Thyroid gland (tissue), 4 donors: ENCODE measurements around the gene GJC3. TPM values are rescaled to one million over a fixed set of nuclear protein-coding genes. Genes with fewer than 3 reads are reported as not detected.
A peak's percentile ranks its signal among the peaks of the same experiment; 100 is the strongest.
"Not testable (repeated sequence)": the region's sequence is repeated elsewhere in the genome, so short reads cannot be mapped to it uniquely, and the experiment has no call there.

Experiments used
- DNase-seq, 2 donors: peaks; one replicate each; pipeline ENCODE4 v3.0.0-alpha.2; 2019
- H3K27ac ChIP-seq, 3 donors: fragments of 200-600 bp; sonication (generic); 1 replicate in 2 of 3; 2 replicates in 1 of 3; pipeline ENCODE4 v1.5.1; 2016 to 2019; ENCODE audit warnings: mild to moderate bottlenecking in 1 of 3, moderate library complexity in 1 of 3
- H3K27me3 ChIP-seq: fragments of 200-600 bp; sonication (generic); one replicate; pipeline ENCODE4 v1.5.1; 2019
- H3K36me3 ChIP-seq, 2 donors: fragments of 200-600 bp; sonication (generic); one replicate each; pipeline ENCODE4 v1.5.1; 2016 to 2019
- H3K4me1 ChIP-seq, 2 donors: fragments of 200-600 bp; sonication (generic); one replicate each; pipeline ENCODE4 v1.5.1; 2017 to 2019
- H3K4me3 ChIP-seq, 3 donors: fragments of 200-600 bp; sonication (generic); replicated peaks in 1 of 3; 1 replicate in 2 of 3; 2 replicates in 1 of 3; pipeline ENCODE4 v1.5.1; 2016; ENCODE audit warnings: mild to moderate bottlenecking in 1 of 3
- H3K9me3 ChIP-seq: fragments of 200-600 bp; sonication (generic); one replicate; pipeline ENCODE4 v1.5.1; 2017
- POLR2A ChIP-seq, 2 donors: fragments of 450-650 bp; IDR thresholded peaks; one replicate each; pipeline ENCODE4 v1.6.1; 2017; ENCODE audit warnings: antibody characterized with exemption in 2 of 2, mild to moderate bottlenecking in 2 of 2, moderate library complexity in 1 of 2
- WGBS, 2 donors: methylation state at CpG; one replicate each; pipeline ENCODE4 v1.1.5; 2017; 5-methylcytosine and 5-hydroxymethylcytosine counted together
- intact Hi-C: fragments of 100-400 bp; cut with DNase I; formaldehyde crosslinking; loops from one replicate; pipeline ENCODE4 v1.15.1; 2023
- total RNA-seq, 4 donors: library from RNA; depleted of rRNA; stranded (reverse); fragments of >200 nt; gene quantifications; one replicate each; pipeline ENCODE4 v1.2.3, GENCODE V29; 2016
- TF ChIP-seq, protein P1 (sequence below), 6 experiments: fragments of 200-600 bp in 3 of 6; fragments of 450-650 bp in 3 of 6; sonication (generic) in 3 of 6; IDR thresholded peaks; one replicate each; pipeline ENCODE4 v1.5.1; 2016 to 2019; ENCODE audit warnings: antibody characterized with exemption in 6 of 6, mild to moderate bottlenecking in 2 of 6, inconsistent platforms in 1 of 6, moderate library complexity in 1 of 6

The GJC3 gene
- total RNA-seq, 4 donors from 2014 or later, result not detected

DNA sequence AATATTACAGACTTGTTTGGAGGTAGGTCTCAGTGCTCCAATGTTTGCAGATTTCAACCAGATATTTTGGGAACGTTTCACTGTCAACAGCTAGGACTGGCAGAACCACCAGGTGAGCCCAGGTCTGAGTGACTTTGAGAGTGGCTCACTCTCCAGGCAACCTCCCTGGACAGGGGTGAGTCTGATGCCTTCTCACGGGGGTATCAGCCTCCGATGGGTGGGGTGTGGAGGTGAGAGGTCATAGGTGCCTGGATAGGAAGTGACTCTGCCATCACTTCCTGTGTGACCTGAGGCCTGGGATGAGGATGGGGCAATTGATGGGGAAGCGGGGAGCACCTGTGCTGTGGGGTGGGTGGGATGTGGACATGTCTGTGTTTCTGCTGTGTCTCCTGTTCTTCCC is 41.8 kb upstream of the GJC3 start:
- no peak overlapping the region for H3K4me3 ChIP-seq
- no peaks in the 10 kb centered on the region for H3K27me3 ChIP-seq
- no peak for DNase-seq
- no peaks in the 10 kb centered on the region for H3K36me3 ChIP-seq
- H3K27ac ChIP-seq, result no peak overlapping the region
- WGBS, 2 donors, result 79 to 85% methylated on average over 4 of the region's 4 CpGs
- no peaks in the 10 kb centered on the region for H3K9me3 ChIP-seq
- intact Hi-C loops, result no loop called here
- no peak for TF ChIP-seq POLR2A (IDR thresholded peaks at IDR 0.05)
- TF ChIP-seq, protein P1, sequence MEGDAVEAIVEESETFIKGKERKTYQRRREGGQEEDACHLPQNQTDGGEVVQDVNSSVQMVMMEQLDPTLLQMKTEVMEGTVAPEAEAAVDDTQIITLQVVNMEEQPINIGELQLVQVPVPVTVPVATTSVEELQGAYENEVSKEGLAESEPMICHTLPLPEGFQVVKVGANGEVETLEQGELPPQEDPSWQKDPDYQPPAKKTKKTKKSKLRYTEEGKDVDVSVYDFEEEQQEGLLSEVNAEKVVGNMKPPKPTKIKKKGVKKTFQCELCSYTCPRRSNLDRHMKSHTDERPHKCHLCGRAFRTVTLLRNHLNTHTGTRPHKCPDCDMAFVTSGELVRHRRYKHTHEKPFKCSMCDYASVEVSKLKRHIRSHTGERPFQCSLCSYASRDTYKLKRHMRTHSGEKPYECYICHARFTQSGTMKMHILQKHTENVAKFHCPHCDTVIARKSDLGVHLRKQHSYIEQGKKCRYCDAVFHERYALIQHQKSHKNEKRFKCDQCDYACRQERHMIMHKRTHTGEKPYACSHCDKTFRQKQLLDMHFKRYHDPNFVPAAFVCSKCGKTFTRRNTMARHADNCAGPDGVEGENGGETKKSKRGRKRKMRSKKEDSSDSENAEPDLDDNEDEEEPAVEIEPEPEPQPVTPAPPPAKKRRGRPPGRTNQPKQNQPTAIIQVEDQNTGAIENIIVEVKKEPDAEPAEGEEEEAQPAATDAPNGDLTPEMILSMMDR (IDR thresholded peaks at IDR 0.05), result no peak
- no peaks in the 10 kb centered on the region for H3K4me1 ChIP-seq

DNA sequence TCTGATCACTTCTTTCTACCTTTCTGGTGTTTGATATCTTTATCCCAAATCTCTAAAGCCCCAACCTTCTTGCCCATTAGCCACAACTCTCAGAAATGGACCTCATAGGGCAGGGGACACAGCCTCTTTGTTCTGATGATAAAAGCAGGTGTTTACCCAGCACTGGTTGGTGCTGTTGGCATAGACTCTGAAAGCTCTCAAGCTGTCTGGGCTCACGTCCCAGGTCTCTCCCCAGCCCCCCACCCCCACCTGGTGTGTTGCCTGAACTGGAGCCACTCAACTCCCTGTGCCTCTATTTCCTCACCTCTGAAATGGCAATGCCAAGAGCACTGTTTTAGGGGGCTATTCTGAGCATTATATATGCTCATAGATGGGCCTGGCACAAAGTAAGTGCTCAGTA is 40.4 kb upstream of the GJC3 start:
- H3K9me3 ChIP-seq, H3K36me3 ChIP-seq, H3K27me3 ChIP-seq, H3K27ac ChIP-seq, H3K4me3 ChIP-seq, H3K4me1 ChIP-seq, intact Hi-C loops: not testable (repeated sequence)
- DNase-seq, result peak; percentile 39 to 42
- 0 to 17% methylated on average over 1 of the region's 1 CpG for WGBS, 2 donors

DNA sequence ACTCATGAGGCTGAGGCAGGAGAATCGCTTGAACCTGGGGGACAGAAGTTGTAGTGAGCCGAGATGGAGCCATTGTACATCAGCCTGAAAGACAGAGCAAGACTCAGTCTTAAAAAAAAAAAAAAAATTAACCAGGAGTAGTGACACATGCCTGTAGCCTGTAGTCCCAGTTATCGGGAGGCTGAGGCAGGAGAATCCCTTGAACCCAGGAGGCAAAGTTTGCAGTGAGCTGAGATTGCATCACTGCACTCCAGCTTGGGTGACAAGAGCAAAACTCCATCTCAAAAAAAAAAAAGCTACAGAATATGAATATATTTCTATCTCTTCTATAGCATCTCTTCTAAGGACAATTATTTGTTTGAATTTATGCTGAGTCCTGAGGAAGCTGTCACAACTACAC is 39.9 kb upstream of the GJC3 start:
- Histone ChIP-seq H3K27ac (no peak overlapping the region), H3K36me3 (no peaks in the 10 kb centered on the region), H3K27me3 (no peaks in the 10 kb centered on the region), H3K9me3 (no peaks in the 10 kb centered on the region), H3K4me1 (no peaks in the 10 kb centered on the region), H3K4me3 (no peak overlapping the region)
- intact Hi-C loops, result no loop called here
- TF ChIP-seq POLR2A (IDR thresholded peaks at IDR 0.05), result no peak
- TF ChIP-seq, protein P1 (IDR thresholded peaks at IDR 0.05), result no peak
- 85 to 86% methylated on average over 3 of the region's 3 CpGs for WGBS, 2 donors
- DNase-seq, result no peak

DNA sequence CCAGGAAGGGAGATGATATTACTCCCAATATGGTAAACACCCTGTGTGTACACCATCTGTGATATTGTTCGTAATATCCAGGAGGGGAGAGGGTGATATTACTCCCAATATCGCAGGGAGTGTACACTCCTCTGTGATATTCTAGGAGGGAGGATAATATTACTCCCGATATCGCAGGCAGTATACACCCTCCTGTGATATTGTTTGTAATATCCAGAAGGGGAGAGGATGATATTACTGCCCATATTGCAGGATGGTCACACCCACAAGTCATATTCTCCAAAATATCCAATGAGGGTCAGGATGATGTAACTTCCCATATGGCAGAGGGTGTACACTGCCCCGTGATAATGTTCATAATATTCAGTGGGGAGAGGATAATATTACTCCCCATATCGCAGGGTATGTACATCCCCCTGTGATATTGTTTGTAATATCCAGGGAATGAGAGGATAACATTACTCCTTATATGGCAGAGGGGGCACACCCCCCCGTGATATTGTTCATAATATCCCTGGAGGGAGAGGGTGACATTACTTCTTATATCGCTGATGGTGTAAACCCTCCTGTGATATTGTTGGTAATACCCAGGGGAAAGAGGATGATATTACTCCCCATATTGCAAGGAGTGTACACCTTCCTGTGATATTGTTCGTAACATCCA is 29.3 kb upstream of the GJC3 start:
- Histone ChIP-seq H3K27ac (no peak overlapping the region), H3K4me3 (no peak overlapping the region), H3K4me1 (no peaks in the 10 kb centered on the region), H3K36me3 (no peaks in the 10 kb centered on the region), H3K9me3 (no peaks in the 10 kb centered on the region), H3K27me3 (no peaks in the 10 kb centered on the region)
- 73 to 76% methylated on average over 9 of the region's 9 CpGs for WGBS, 2 donors
- DNase-seq, result no peak
- no peak for TF ChIP-seq POLR2A (IDR thresholded peaks at IDR 0.05)
- TF ChIP-seq, protein P1 (IDR thresholded peaks at IDR 0.05), result no peak
- intact Hi-C loops, result no loop called here

DNA sequence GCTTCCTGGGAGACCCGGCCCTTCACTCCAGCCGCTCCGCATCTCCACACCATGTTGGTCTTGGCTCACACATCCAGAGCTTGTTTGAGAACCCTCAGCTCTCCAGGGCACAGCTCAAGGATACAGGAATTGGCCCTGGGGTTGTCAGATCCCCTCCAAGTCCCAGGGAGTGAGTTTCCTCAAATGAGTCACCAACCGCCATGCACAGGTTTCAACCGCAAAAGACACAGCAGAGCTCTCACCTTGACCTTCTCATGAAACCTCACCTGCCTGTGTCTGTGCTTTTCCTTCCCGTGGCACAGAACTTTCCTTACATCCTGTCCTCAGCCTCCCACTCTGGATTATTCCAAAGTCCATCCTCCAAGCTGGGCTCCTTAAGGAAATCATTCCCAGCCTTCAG is 25.8 kb upstream of the GJC3 start:
- 87 to 93% methylated on average over 6 of the region's 6 CpGs for WGBS, 2 donors
- no peak for TF ChIP-seq POLR2A (IDR thresholded peaks at IDR 0.05)
- TF ChIP-seq, protein P1 (IDR thresholded peaks at IDR 0.05), result no peak
- H3K9me3 ChIP-seq, result no peaks in the 10 kb centered on the region
- H3K27ac ChIP-seq, result no peak overlapping the region
- intact Hi-C loops, result no loop called here
- H3K36me3 ChIP-seq, result no peaks in the 10 kb centered on the region
- DNase-seq, result no peak
- no peaks in the 10 kb centered on the region for H3K4me1 ChIP-seq
- H3K27me3 ChIP-seq, result no peaks in the 10 kb centered on the region
- no peak overlapping the region for H3K4me3 ChIP-seq

DNA sequence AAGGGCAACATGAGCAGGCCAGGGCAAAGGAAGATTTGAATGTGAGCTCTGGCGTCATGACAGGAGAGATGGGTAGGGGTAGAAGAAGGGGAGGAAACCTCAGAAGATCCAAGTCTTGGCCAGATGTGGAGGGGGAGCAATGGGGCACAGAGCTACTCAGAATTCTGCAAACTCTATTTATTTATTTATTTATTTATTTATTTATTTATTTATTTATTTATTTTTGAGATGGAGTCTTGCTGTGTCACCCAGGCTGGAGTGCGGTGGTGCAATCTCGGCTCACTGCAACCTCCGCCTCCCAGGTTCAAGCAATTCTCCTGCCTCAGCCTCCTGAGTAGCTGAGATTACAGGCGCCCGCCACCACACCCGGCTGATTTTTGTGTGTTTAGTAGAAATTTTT is 25.2 kb upstream of the GJC3 start:
- DNase-seq, intact Hi-C loops, H3K27me3 ChIP-seq, H3K9me3 ChIP-seq, H3K36me3 ChIP-seq, H3K27ac ChIP-seq, H3K4me1 ChIP-seq, H3K4me3 ChIP-seq: not testable (repeated sequence)
- WGBS, 2 donors, result 90 to 91% methylated on average over 7 of the region's 7 CpGs
